H1 (cell line): ENCODE measurements around the gene SLC35F1. TPM values are rescaled to one million over a fixed set of nuclear protein-coding genes. Genes with fewer than 3 reads are reported as not detected.

Experiments
- CREB1 ChIP-seq: IDR thresholded peaks from 2 replicates; pipeline ENCODE4 v1.6.1; 2012; ENCODE audit warnings: inconsistent platforms
- polyA plus RNA-seq, 7 experiments: library from polyadenylated mRNA; depleted of rRNA in 3 of 7; stranded (reverse) in 5 of 7; unstranded in 2 of 7; fragments of >200 nt in 5 of 7; fragments of 200-250 nt in 2 of 7; gene quantifications; 1 replicate in 5 of 7; 2 replicates in 1 of 7; 4 replicates in 1 of 7; pipeline versions ENCODE4 v1.2.1 to v1.2.3, GENCODE V29; 2011 to 2013; ENCODE audit warnings: missing spikeins in 2 of 7, mixed read lengths in 2 of 7
- total RNA-seq: library from RNA; stranded (reverse); fragmentation: NEBNext Ultra II Directional; extraction: Animal tissue kit (Norgen Biotek cat#: 25700); gene quantifications from 2 replicates; pipeline ENCODE4 v1.2.1, GENCODE V29; 2021

Gene SLC35F1
- total and polyA plus RNA-seq, 2 of the 8 experiments (the other 6 are each of a cell fraction or from before 2014, with no cell fraction given), result 7.0 to 10.0 TPM

DNA sequence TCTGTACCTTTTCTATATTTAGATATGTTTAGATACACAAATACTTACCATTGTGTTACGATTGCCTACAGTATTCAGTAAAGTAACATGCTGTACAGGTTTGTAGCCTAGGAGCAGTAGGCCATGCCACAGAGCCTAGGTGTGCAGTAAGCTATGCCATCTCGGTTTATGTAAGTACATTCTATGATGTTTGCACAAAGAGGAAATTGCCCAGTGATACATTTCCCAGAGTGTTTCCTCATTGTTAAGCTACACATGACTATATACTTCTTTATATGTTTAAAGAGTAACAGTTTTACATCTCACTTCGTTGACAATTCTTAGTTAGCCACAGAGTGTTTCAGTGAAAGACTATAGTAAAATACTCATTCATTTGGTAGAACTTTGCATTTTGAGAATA is 51.5 kb downstream of the SLC35F1 start (continued):
- TF ChIP-seq CREB1, result no peak
- TF ChIP-seq, all 59 proteins: peak for 0
